Renal cortex interstitium (tissue), 11 donors: ENCODE data around the gene MIPEP. TPM values are rescaled to one million over a fixed set of nuclear protein-coding genes. Genes with fewer than 3 reads are reported as not detected.

Source experiments
- DNase-seq, 11 donors: peaks; one replicate each; pipeline ENCODE4 v3.0.0-alpha.2; 2013; ENCODE audit warnings: low read depth in 9 of 11, low spot score in 4 of 11; ENCODE audit errors: extremely low read depth in 1 of 11
- polyA plus RNA-seq, 3 donors: library from polyadenylated mRNA; unstranded; fragments of 120-200 nt; gene quantifications; one replicate each; pipeline ENCODE4 v1.2.1, GENCODE V29; 2013; ENCODE audit not compliant: insufficient read length in 3 of 3

MIPEP gene
- polyA plus RNA-seq, 3 donors, result 27.0 to 27.8 (median 27.4) TPM

DNA sequence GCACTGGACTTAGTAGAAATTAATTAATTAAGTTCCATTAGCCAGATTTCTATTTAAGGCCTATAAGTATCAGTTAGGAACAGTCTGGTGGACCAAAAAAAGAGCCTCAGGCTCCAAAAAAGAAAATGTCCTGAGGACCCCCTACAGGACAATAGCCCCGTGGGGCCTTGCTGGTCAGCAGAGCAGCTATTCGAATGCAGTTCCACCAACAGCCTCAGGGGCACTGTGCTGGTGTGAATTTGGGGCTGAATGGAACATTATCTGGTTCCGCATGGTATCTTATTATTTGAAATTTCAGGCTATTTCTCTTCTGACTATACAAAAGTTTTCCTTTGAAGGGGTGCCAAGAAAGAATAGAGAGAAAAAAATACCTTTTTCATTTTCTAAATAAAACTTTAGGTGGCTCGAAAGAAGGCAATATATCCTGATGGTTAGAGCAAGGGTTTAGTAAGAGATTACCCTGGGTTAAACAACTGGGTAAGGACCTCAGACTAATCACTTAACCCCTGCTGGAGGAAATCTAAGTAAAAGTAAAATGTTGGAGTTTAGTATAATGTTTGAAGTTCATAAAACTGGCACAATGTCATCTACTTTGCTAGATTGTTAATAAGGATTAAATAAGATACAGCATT, 147.2 kb downstream of the MIPEP start:
- no peak for DNase-seq

DNA sequence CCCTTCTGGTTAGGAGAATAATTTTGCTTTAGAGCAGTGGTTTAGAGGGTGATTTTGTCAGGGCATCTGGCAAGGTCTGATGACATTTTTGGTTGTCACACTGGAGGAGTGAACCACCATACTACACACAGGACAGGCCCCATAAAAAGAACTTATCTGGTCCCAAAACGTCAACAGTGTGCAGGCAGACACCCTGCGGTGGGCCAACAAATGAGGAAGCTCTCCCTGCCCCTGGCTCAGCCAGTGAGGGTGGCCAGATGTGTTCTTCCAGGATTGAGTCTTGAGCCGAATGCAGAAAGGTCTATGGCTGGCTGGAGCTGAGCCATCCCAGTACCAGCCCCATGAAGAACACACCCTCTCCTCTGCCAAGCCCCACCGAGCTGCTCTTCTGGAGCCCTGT, 149.2 kb downstream of the MIPEP start:
- DNase-seq, result no peak

DNA sequence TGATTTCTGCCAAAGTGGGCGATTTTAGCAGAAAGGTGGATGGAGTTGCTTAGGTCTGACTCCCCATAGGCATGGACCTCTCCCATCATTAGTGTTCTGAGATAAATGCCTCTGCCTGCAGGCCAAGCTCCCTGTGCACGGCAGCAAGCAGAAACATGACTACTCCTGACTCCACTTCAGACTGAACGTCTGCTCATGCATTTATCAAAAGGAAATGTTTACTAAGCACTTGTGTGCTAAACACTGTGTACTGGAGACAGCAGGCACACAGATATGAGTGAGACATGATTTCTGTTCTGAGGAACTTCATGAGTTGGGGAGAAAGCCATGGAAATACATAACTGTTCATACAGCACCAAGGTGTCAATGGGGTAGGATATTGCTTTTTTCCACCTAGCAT, 149.6 kb downstream of the MIPEP start:
- no peak for DNase-seq

DNA sequence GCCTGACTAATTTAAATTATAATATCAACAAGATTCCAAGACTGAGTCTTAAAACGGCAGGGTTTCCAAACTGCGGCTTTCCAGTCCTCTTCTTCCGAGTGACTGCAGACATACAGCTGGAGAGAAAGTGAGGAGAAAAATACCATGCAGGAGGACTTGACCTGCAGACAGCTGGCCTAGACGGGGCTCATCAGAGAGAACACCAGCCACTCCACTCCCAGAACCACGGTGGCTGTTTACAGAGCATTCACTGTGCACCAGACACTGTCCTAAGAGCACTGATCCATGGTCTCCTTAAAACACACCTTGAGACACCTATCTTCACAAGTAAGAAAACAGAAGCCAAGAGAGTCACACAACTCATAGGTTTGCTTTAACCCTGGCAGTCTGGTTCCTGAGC, 152.7 kb downstream of the MIPEP start:
- no peak for DNase-seq

DNA sequence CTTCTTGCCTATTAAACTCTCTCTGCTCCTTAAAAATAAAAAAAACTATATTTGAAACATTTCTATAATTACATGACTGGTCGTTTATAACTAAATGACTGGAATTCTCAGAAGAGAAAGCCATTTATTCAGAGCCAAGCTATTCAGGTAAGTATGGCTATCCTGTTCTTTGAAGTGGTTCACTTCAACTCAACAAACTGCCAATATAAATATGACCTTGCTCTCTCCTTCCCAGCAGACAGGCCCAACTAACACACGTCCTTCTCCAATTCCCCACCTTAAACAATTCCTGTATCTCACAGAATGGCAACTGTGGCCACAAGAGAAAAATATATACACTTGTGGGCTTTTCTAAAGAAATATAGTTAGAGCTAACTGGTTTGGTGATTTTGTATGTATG, 153.9 kb downstream of the MIPEP start:
- no peak for DNase-seq

DNA sequence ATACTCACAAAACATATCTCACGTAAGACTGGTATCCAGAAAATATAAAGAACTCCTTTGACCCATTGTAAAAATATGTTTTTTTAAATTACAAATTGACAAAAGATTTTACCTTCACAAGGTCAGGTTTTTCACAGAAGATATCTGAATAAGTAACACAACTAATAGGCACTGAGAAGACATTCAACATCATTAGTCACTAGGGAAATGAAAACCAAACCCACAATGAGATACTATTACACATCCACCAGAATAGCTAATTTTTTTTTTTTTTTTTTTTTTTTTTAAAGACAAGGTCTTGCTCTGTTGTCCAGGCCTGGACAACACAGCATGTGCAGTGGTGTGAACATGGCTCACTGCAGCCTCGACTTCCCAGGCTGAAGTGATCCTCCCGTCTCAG, 157.5 kb downstream of the MIPEP start:
- no peak for DNase-seq

DNA sequence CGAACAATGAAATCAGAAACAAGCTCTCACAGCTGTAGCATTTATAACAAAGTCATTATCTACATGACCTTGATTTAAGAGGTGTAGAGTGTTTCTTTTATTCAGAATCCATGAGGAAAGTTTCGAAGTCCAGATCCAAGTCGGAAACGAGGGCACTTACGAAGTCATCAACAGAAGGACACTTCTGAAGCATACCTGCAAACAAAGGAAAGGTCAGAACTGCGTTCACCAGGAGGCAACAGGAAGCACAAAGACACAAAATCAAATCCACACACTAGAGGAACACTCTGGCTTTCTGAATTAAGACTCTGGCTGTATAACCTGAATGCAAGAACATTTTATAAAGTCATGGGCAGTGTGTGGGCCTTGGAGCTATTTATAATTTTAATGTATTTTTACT, 158.9 kb downstream of the MIPEP start:
- no peak for DNase-seq

DNA sequence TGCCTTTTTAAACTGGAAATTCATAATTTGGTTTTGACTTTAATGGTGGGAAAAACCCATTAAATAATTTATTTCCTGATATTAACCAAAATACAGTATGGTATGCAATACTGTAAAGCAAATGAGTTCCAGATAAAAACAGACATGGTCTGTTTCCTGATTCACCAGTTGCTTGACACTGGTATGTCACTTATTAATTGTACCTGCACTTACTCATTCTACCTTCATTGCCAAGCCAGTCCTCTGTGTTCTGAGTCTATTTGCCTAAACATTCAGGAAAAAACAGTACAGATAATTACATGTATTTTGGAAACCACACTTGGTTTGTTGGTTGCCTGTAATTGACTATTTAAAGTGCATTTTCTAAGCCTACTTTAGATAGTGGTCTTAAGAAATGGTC, 159.7 kb downstream of the MIPEP start:
- DNase-seq, result no peak

DNA sequence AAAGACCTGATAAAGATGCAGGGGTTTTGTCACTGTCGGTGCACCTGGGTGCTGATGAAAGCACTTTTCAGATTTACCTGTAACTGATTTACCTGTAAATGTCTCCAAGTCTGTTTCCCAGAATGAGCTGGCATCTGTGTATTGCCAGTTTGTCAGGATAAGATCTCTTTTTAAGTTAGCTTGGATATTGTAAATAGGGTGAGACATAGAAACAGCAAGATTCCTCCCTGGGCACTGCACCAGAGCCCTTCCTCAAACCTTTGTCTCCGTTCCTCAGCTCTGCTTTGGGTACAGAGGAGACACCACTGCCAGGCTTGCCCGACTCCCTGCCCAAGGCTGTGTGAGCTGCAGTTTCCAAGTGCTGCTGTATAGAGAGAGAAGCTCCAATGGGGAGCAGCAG, 160.4 kb downstream of the MIPEP start:
- DNase-seq, result no peak

DNA sequence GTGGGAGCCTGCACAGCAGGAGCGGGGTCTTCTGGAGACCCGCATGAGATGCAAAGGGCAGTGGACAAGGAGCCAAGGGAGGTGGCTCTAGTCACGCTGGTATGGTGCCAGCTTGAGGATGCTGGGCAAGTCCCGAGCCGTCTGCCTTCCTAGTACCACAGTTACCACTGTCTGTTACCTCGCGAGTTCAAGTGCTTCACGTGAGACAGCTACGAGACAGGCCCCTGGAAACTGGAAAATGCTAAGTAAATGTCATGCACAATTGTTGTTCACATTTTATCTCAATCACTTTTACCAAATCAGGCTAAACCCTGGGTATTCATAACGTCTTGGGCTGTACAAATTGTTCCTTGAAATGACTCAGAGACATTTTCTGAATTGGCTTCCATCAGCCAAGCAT, 163.3 kb downstream of the MIPEP start:
- no peak for DNase-seq

DNA sequence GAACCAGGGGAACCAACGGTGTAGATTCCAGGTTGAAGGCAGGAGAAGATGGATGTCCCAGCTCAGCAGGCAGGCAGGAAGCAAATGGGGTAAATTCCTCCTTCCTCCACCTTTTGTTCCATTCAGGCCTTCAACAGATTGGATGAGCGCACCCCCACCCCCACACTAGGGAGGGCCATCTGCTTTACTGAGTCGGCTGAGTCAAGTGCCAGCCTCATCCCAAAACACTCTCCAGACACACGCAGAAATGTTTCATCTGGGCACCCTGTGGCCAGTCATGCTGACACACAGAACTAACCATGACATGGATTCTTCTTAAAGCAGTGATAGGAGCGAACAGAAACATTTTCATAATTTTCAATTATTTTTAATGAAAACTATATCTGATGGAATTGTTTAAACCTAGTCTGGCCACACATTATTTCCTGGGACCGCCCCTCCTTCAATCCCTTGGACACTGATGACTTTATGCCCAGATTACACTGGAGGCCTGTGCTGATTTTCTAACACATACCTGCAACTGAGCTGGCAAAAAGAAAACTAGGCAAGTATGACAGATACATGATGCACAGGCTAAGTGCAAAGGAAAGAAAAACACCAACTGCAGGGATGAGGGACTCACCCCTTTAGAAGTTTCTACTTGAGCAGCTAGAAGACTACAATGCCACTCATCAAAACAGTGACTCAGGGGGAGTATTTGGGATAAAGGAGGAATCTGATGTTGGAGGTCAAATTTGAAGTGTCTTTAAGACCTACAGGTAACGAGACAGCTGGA, 164.8 kb downstream of the MIPEP start:
- no peak for DNase-seq

DNA sequence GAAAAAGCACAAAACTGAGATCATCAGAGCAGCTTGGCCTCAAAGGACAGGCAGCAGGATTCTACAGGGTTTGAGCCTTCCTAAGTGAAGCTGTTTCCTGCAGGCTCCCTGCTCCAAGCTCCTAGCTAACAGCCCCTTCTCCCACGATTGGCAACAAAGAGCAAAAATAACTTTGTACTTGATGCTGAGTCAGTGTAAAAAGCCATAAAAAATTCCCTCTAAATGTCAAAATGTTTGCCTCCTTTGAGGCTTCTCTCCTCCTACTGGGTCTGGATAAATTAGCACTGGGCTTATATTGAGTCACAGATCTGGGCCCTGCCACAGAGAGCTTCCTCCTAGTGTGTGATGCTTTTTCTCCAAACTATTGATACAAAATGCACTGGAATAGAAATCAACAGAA, 165.7 kb downstream of the MIPEP start:
- no peak for DNase-seq

DNA sequence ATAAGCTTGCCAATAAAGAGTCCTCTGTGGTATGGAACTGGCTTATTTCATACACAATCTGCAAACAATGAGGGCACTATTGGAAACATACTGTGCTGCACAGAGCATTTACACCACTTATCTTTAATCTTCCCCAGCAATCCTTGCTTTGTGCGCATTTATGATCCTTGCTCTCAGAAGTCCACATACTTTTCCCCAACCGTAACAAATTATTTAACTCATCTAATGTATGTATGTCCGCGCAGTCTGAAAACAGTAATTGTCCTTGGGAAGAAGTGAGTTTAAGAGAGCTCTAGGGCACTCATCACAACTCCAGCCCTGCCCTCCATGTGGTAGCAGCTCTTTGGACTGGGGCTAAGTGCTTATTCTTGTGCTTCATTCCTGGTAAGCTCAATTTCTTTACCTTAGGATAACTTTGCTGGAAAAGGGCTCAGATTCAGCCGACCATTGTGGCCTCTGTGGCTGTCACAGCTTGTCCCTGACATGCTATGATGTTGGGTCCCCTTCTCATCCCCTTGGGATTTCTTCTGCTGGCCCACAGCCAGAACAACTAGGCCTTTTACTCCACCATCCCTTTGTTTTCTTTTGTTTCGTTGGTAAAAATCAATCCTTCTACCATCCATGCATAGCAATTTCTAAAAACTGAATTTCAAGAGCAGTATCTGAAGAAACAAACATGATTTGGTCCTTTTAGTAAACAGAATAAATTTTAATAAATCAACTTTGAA, 166.3 kb downstream of the MIPEP start:
- no peak for DNase-seq

DNA sequence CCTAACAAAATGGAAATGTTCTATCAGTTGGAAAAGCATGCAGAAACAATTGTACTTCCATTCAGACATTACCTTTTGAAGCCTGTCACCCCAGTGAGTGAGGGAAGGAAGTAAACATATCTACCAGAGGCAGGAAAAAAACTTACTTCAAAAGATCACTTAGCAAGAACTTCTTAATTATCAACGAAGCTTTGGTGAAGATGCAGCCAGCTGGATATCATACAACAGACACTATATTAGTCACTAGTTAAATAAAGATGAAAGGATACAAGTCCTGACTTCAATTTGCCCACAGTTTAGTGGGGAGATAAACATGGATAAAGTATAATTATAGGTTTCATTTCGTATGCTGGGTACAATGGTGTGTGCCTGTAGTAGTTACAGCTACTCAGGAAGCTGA, 170.2 kb downstream of the MIPEP start:
- no peak for DNase-seq

DNA sequence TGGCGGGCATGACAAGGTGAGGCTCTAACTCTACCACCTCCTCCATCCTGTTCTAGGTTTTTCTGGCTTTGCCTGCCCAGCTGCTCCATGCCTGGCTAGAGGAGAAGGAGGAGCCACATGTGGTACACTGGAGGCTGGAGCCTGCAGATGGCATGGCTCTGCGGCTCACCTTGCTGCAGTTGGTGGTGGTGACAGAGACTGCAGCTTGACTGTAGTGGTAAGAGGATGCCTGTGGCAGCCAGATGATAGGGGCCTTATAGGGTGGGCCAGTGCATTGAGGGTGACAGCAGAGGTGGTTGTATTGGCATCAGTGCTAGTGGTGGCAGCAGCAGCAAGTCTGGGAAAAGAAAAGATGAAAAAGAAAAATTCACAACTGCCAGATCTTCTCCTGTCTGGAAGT, 172.8 kb downstream of the MIPEP start:
- no peak for DNase-seq

DNA sequence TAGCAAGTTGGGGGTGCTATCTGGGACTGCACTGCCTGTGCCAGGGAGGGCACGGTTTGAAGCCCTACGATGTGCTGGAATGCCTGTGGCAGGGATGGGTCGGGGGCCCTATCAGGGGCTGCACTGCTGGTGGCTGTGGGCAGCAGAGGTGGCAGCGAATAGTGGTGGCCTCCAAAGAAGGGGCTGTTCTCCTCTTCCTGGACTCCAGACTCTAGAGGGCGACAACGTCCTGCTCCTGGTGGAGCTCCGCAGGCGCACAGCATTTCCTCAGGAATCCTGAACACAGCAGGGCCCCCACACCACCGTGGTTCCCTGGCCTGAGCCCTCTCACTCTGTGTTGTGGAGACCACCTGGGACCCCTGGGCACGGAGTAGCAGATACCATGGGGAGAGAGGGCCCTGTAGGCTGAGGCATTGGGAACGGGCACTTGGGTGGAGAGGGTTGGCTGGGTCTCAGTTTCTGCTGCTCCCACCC, 173.4 kb downstream of the MIPEP start:
- DNase-seq, result no peak

DNA sequence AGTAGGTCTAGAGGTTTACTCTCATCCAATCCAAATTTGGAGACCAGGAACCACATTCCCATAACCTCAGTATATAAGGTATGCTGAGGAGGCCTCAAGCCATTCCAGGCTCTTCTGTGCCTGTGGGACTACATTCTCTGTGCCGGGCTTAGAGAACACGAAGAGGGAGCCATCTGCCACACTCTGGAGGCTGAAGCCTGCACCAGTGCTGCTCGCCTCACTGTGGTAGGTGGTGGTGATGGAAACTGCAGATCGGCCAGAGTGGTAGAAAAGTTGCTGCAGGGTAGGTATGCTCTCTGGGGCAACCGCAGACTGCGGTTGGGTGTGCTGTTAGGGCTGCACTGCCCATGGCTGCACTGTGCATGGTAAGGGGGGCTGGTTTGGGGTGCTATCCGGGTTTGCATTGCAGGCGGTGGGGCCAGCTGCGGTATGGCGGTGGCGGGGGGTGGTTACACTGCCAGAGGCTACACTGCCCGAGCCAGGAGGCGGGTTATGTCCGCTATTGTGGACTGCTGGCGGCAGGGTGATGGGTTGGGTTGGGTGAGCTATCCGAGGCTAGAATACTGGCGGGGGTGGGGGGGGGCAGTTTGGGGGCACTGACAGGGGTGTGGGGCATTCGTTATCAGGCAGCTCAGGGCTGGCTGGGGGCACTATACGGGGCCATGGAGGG, 174.0 kb downstream of the MIPEP start:
- DNase-seq, result no peak

DNA sequence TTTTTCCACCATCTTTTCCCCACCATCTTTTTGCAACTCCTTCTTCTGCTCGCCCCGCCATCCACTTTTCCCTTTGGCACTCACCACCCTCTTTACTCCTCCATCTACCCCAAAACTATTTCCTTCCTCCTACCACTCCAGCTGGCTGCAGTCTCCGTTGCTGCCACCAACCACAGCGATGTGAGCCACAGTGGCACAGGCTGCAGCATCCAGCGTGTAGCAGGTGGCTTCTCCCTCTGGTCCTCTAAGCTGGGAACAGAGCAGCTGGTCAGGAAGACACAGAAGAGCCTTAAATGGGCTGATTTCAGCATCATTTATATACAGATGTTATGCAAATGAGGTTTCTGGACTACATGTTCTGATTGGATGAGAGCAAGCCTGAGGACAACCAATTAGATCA, 174.5 kb downstream of the MIPEP start:
- no peak for DNase-seq

DNA sequence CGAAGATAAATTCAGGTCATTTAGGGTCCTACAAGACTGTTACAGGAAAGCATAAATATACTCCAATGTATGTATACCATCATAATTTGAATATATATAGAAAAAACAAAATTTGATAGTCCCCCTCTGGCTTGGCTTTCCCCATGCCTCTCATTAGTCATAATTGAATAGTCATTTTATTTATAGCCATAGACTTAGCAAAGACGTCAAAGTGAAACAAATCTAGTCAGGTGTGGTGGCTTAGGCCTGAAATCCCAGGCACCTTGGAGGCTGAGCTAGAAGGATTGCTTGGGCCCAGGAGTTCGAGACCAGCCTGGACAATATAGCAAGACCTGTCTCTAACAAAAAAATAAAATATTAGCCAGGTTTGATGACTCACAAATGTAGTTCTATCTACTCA, 177.8 kb downstream of the MIPEP start:
- no peak for DNase-seq

DNA sequence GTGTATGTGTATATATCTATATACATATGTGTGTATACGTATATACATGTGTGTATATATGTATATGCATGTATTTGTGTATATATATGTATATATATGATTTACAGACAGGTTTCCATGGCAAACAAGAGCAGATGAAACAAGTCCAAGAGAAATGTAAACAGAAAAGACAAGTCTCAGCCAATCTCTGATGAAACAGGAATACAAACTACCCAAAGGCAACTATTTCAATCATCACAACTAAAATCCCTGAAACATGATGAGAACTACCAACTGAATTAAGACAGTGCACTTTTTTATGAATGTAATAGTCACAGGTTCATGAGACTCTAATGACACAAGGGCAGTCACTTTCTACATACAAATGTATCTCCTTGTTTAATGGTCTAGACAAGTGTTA, 178.8 kb downstream of the MIPEP start:
- no peak for DNase-seq
